A549 (cell line): ENCODE results near the gene PNPLA1. TPM values are rescaled to one million over a fixed set of nuclear protein-coding genes. Genes with fewer than 3 reads are reported as not detected.

Experiments
- ATAC-seq, 2 experiments: fragments of 200-7000 bp in 1 of 2; fragments of >200 bp in 1 of 2; cut with Nextera tagmentation in 1 of 2; cut with Tn5 transposase in 1 of 2; 3 replicates each; pipeline versions ENCODE4 v1.8.0 to v1.9.1; 2018 to 2020; ENCODE audit warnings: mild to moderate bottlenecking in 1 of 2, moderate library complexity in 1 of 2
- CTCF ChIA-PET: fragments of 300-600 bp; sonication (Branson Sonifier 250); formaldehyde crosslinking; extraction: SDS; loops from one replicate; lab custom pipeline; 2021; ENCODE audit warnings: antibody characterized with exemption, inconsistent platforms; lab: Yijun Ruan, JAX
- POLR2A ChIA-PET: fragments of 350-600 bp; formaldehyde crosslinking; extraction: SDS; loops from one replicate; lab custom pipeline; 2021; ENCODE audit warnings: antibody characterized with exemption, inconsistent platforms; lab: Yijun Ruan, JAX
- DNase-seq, 2 experiments: peaks; one replicate each; pipeline versions ENCODE4 v3.0.0 to v3.0.0-alpha.2; 2011 to 2016; ENCODE audit warnings: low read depth in 1 of 2, low spot score in 1 of 2
- FAIRE-seq: peaks from 2 replicates; lab custom pipeline; 2011; peaks lifted over from hg19 to GRCh38; lab: Jason Lieb, UNC
- H3K27ac ChIP-seq, 2 experiments: fragments of >200 bp; sonication (Bioruptor Twin); formaldehyde crosslinking; 3 replicates each; pipeline ENCODE4 v1.5.1; 2016 to 2017
- H3K4me1 ChIP-seq: fragments of >200 bp; sonication (Bioruptor Twin); formaldehyde crosslinking; 3 replicates; pipeline ENCODE4 v1.6.1; 2016
- H3K4me2 ChIP-seq: fragments of >200 bp; sonication (Bioruptor Twin); formaldehyde crosslinking; 3 replicates; pipeline ENCODE4 v1.6.1; 2016
- H3K4me3 ChIP-seq: fragments of >200 bp; sonication (Bioruptor Twin); formaldehyde crosslinking; 3 replicates; pipeline ENCODE4 v1.5.1; 2016
- H3K9me3 ChIP-seq: fragments of >200 bp; sonication (Bioruptor Twin); formaldehyde crosslinking; 3 replicates; pipeline ENCODE4 v1.6.1; 2016
- BCL3 ChIP-seq: fragments of >200 bp; sonication (Bioruptor Twin); formaldehyde crosslinking; IDR thresholded peaks from 3 replicates; pipeline ENCODE4 v1.6.1; 2016
- CBX8 ChIP-seq: fragments of 200-600 bp; sonication (generic); IDR thresholded peaks from 2 replicates; pipeline ENCODE4 v1.6.1; 2016
- CEBPB ChIP-seq, 2 experiments: fragments of >200 bp in 1 of 2; sonication (Bioruptor Twin) in 1 of 2; formaldehyde crosslinking in 1 of 2; IDR thresholded peaks; 2 replicates each; pipeline ENCODE4 v1.6.1; 2012 to 2016
- CHD2 ChIP-seq: fragments of 150-350 bp; IDR thresholded peaks from 2 replicates; pipeline ENCODE4 v1.6.1; 2014; ENCODE audit warnings: low read length; ENCODE audit not compliant: partially characterized antibody
- CHD4 ChIP-seq: fragments of 200-600 bp; sonication (generic); IDR thresholded peaks from 2 replicates; pipeline ENCODE4 v1.6.1; 2016; ENCODE audit warnings: antibody characterized with exemption, mild to moderate bottlenecking, borderline replicate concordance
- CTCF ChIP-seq: fragments of >200 bp; sonication (Bioruptor Twin); formaldehyde crosslinking; IDR thresholded peaks from 3 replicates; pipeline ENCODE4 v1.5.1; 2016
- FOSB ChIP-seq: fragments of 250-450 bp; sonication (Bioruptor Pico); IDR thresholded peaks from 2 replicates; pipeline ENCODE4 v1.5.0; 2020; ENCODE audit warnings: mild to moderate bottlenecking, moderate library complexity
- FOSL2 ChIP-seq, 2 experiments: fragments of 450-650 bp in 1 of 2; fragments of >200 bp in 1 of 2; sonication (Bioruptor Twin) in 1 of 2; formaldehyde crosslinking; IDR thresholded peaks; 2 replicates each; pipeline versions ENCODE4 v1.5.0 to v1.6.1; 2016 to 2020; ENCODE audit warnings: mild to moderate bottlenecking in 1 of 2, moderate library complexity in 1 of 2
- HES2 ChIP-seq: fragments of >200 bp; sonication (Bioruptor Twin); formaldehyde crosslinking; IDR thresholded peaks from 2 replicates; pipeline ENCODE4 v1.6.1; 2016
- HMGXB4 ChIP-seq: fragments of 250-450 bp; sonication (Bioruptor Pico); IDR thresholded peaks from 2 replicates; pipeline ENCODE4 v1.5.0; 2021; ENCODE audit warnings: mild to moderate bottlenecking, moderate library complexity, borderline replicate concordance
- KDM5A ChIP-seq: fragments of 200-600 bp; sonication (generic); IDR thresholded peaks from 2 replicates; pipeline ENCODE4 v1.6.1; 2016; ENCODE audit warnings: antibody characterized with exemption, mild to moderate bottlenecking
- MAFK ChIP-seq: fragments of 450-650 bp; IDR thresholded peaks from 2 replicates; pipeline ENCODE4 v1.6.1; 2014; ENCODE audit not compliant: partially characterized antibody
- PBX3 ChIP-seq: IDR thresholded peaks from 2 replicates; pipeline ENCODE4 v1.6.1; 2012
- POLR2AphosphoS2 ChIP-seq: conservative IDR thresholded peaks from 2 replicates; pipeline ENCODE4 v1.6.1; 2012; ENCODE audit warnings: low read length, improper control_type of control experiment, inconsistent platforms
- RAD21 ChIP-seq, 2 experiments: fragments of >200 bp in 1 of 2; sonication (Bioruptor Twin) in 1 of 2; formaldehyde crosslinking in 1 of 2; IDR thresholded peaks in 1 of 2; conservative IDR thresholded peaks in 1 of 2; 2 replicates in 1 of 2; 3 replicates in 1 of 2; pipeline ENCODE4 v1.6.1; 2012 to 2018; ENCODE audit warnings: inconsistent platforms in 1 of 2
- TP53 ChIP-seq: fragments of 250-450 bp; sonication (Bioruptor Pico); IDR thresholded peaks from 2 replicates; pipeline ENCODE4 v1.5.0; 2021; ENCODE audit warnings: mild to moderate bottlenecking, moderate library complexity
- USF2 ChIP-seq: fragments of 450-650 bp; IDR thresholded peaks from 2 replicates; pipeline ENCODE4 v1.6.1; 2014; ENCODE audit warnings: antibody characterized with exemption
- ZC3H11A ChIP-seq: fragments of 450-650 bp; IDR thresholded peaks from 2 replicates; pipeline ENCODE4 v1.6.1; 2014; ENCODE audit warnings: antibody characterized with exemption, mild to moderate bottlenecking
- ZNF302 ChIP-seq: fragments of 250-450 bp; sonication (Bioruptor Pico); IDR thresholded peaks from 2 replicates; pipeline ENCODE4 v1.9.0; 2021; ENCODE audit warnings: inconsistent platforms, mild to moderate bottlenecking, moderate library complexity
- whole genome bisulfite sequencing: methylation state at CpG from one replicate; pipeline ENCODE4 v1.1.6; 2017; ENCODE audit errors: missing lambda C conversion rate; 5-methylcytosine and 5-hydroxymethylcytosine counted together
- polyA plus RNA-seq, 4 experiments: library from polyadenylated mRNA; depleted of rRNA in 3 of 4; stranded (reverse); fragments of >200 nt; fragmentation: RNase III in 1 of 4; extraction: RNeasy Plus Mini Kit Qiagen cat#74134 plus additional on column Dnase treatment in 1 of 4; gene quantifications; 2 replicates in 3 of 4; 3 replicates in 1 of 4; pipeline ENCODE4 v1.2.3, GENCODE V29; 2011 to 2017

The PNPLA1 gene
- polyA plus RNA-seq, 2 of the 4 experiments (the other 2 are of a cell fraction): 0.09 TPM; not detected in 1

GRCh38 chr6:36327919-36328236 is 58.0 kb downstream of the PNPLA1 start:
- ATAC-seq (no peak), FAIRE-seq (no peak), DNase-seq (no peak)
- TF ChIP-seq RAD21 (conservative IDR thresholded peaks at IDR 0.05 in 1 of 2, IDR thresholded peaks at IDR 0.05 in 1 of 2) (no peak), BCL3 (no peak), CEBPB (IDR thresholded peaks at IDR 0.05) (no peak), TP53 (CRISPR knock-in tag) (no peak), KDM5A (no peak), PBX3 (no peak)
- Histone ChIP-seq H3K4me1 (no peaks in the 10 kb centered on the region), H3K9me3 (no peaks in the 10 kb centered on the region), H3K27ac (no peak overlapping the region), H3K4me3 (no peak overlapping the region), H3K4me2 (no peak overlapping the region)
- ChIA-PET POLR2A (no interaction called here), CTCF (interaction anchor here (2.2 kb wide), 1 partner anchor 13 kb away, joined by 10 read pairs; no protein-coding TSS in a partner anchor)

- DNase-seq (no peak), FAIRE-seq (no peak), ATAC-seq (no peak)
- Histone ChIP-seq H3K9me3 (no peaks in the 10 kb centered on the region), H3K4me1 (no peaks in the 10 kb centered on the region), H3K4me3 (no peak overlapping the region), H3K27ac (no peak overlapping the region), H3K4me2 (no peak overlapping the region)
- ChIA-PET CTCF (interaction anchor here (1.6 to 3.9 kb wide), 3 partner anchors 9 to 26 kb away, joined by 4 to 16 read pairs (median 7); no protein-coding TSS in a partner anchor), POLR2A (no interaction called here)
- 67% methylated on average over 7 of the region's 7 CpGs for WGBS
- no peak for TF ChIP-seq CHD2
- TF ChIP-seq CHD4: no peak
- TF ChIP-seq CBX8: no peak
- no peak for TF ChIP-seq CTCF
- no peak for TF ChIP-seq MAFK
Observed at GRCh38 chr6:36328600-36328999, 58.7 kb downstream of the PNPLA1 start.

GRCh38 chr6:36329798-36330291 is 60.0 kb downstream of the PNPLA1 start:
- TF ChIP-seq KDM5A (no peak), CTCF (no peak), FOSB (no peak), USF2 (no peak), FOSL2 (IDR thresholded peaks at IDR 0.05) (no peak), FOSL2 (CRISPR knock-in tag; IDR thresholded peaks at IDR 0.05) (no peak), RAD21 (conservative IDR thresholded peaks at IDR 0.05 in 1 of 2, IDR thresholded peaks at IDR 0.05 in 1 of 2) (no peak), HMGXB4 (no peak), ZC3H11A (no peak), CHD2 (no peak), POLR2AphosphoS2 (no peak), ZNF302 (no peak), HES2 (no peak)
- ChIA-PET CTCF (interaction anchor here (1.6 to 3.9 kb wide), 3 partner anchors 10 to 27 kb away, joined by 4 to 16 read pairs (median 7); no protein-coding TSS in a partner anchor), POLR2A (no interaction called here)
- no peaks in the 10 kb centered on the region for H3K9me3 ChIP-seq
- DNase-seq (no peak), ATAC-seq (no peak; a peak in 1 of 6 replicates), FAIRE-seq (no peak)
- no peak overlapping the region for H3K27ac ChIP-seq
- H3K4me3 ChIP-seq: no peak overlapping the region
- no peak overlapping the region for H3K4me2 ChIP-seq
- H3K4me1 ChIP-seq: no peaks in the 10 kb centered on the region
- 89% methylated on average over 13 of the region's 14 CpGs for WGBS
